GM23338 (cell line): ENCODE measurements around the gene NRP1. TPM values are rescaled to one million over a fixed set of nuclear protein-coding genes. Genes with fewer than 3 reads are reported as not detected.
"Not testable (repeated sequence)": the region's sequence is repeated elsewhere in the genome, so short reads cannot be mapped to it uniquely, and the experiment has no call there.

ENCODE experiments used
- ATAC-seq: fragments of 200-7000 bp; cut with Tn5 transposase; 3 replicates; pipeline ENCODE4 v1.9.1; 2020
- DNase-seq: peaks from one replicate; pipeline ENCODE4 v3.0.0-alpha.2; 2015; ENCODE audit warnings: low spot score
- H2AFZ ChIP-seq: fragments of 200-600 bp; sonication (generic); 2 replicates; pipeline ENCODE4 v1.8.0; 2016; ENCODE audit warnings: antibody characterized with exemption, mild to moderate bottlenecking, moderate library complexity
- H3F3A ChIP-seq: fragments of 200-600 bp; sonication (generic); replicated peaks from 2 replicates; pipeline ENCODE4 v1.8.0; 2017; ENCODE audit warnings: antibody characterized with exemption, mixed run types, low read depth
- H3K27ac ChIP-seq: fragments of 200-600 bp; sonication (generic); 2 replicates; pipeline ENCODE4 v1.6.1; 2016; ENCODE audit warnings: low read depth
- H3K27me3 ChIP-seq: fragments of 200-600 bp; sonication (generic); 2 replicates; pipeline ENCODE4 v1.8.0; 2016; ENCODE audit warnings: mild to moderate bottlenecking, mixed run types, moderate library complexity; ENCODE audit not compliant: insufficient read depth
- H3K36me3 ChIP-seq: fragments of 200-600 bp; sonication (generic); 2 replicates; pipeline ENCODE4 v1.8.0; 2016; ENCODE audit warnings: mild to moderate bottlenecking; ENCODE audit not compliant: insufficient read depth
- H3K4me1 ChIP-seq: fragments of 200-600 bp; sonication (generic); 2 replicates; pipeline ENCODE4 v1.8.0; 2016; ENCODE audit warnings: mild to moderate bottlenecking, moderate library complexity; ENCODE audit not compliant: insufficient read depth
- H3K4me2 ChIP-seq: fragments of 200-600 bp; sonication (generic); 2 replicates; pipeline ENCODE4 v1.7.1; 2017; ENCODE audit warnings: mixed run types
- H3K4me3 ChIP-seq: fragments of 200-600 bp; sonication (generic); 2 replicates; pipeline ENCODE4 v1.6.1; 2016; ENCODE audit warnings: mixed run types
- H3K79me2 ChIP-seq: fragments of 200-600 bp; sonication (generic); replicated peaks from 2 replicates; pipeline ENCODE4 v1.8.0; 2017; ENCODE audit warnings: mild to moderate bottlenecking; ENCODE audit not compliant: insufficient read depth
- H3K9me2 ChIP-seq: fragments of 200-600 bp; sonication (generic); 2 replicates; pipeline ENCODE4 v1.8.0; 2017; ENCODE audit not compliant: insufficient read depth
- H4K20me1 ChIP-seq: fragments of 200-600 bp; sonication (generic); replicated peaks from 2 replicates; pipeline ENCODE4 v1.8.0; 2017; ENCODE audit warnings: mild to moderate bottlenecking; ENCODE audit not compliant: insufficient read depth
- H3K27ac Mint-ChIP-seq: 2 replicates; pipeline ENCODE4 v1.8.0; 2020; ENCODE audit warnings: inconsistent platforms, mild to moderate bottlenecking, moderate library complexity, mixed read lengths
- H3K27me3 Mint-ChIP-seq: 3 replicates; pipeline ENCODE4 v1.8.0; 2022; ENCODE audit warnings: low read depth, mild to moderate bottlenecking, moderate library complexity, mixed read lengths, inconsistent platforms; ENCODE audit not compliant: insufficient read depth, poor library complexity
- H3K36me3 Mint-ChIP-seq: 3 replicates; pipeline ENCODE4 v1.8.0; 2021; ENCODE audit warnings: low read depth, mild to moderate bottlenecking, inconsistent platforms, moderate library complexity, mixed read lengths
- H3K4me1 Mint-ChIP-seq: 3 replicates; pipeline ENCODE4 v1.8.0; 2020; ENCODE audit warnings: mild to moderate bottlenecking, inconsistent platforms, mixed read lengths
- H3K4me3 Mint-ChIP-seq: 3 replicates; pipeline ENCODE4 v1.8.0; 2021; ENCODE audit warnings: moderate library complexity, mild to moderate bottlenecking, inconsistent platforms, mixed read lengths
- H3K9me3 Mint-ChIP-seq: 3 replicates; pipeline ENCODE4 v1.8.0; 2020; ENCODE audit warnings: moderate library complexity, mild to moderate bottlenecking, inconsistent platforms, mixed read lengths
- CTCF ChIP-seq, 2 experiments: fragments of 200-600 bp in 1 of 2; sonication (generic) in 1 of 2; conservative IDR thresholded peaks; 2 replicates each; pipeline versions ENCODE4 v1.5.1 to v1.6.1; 2016 to 2017; ENCODE audit warnings: antibody characterized with exemption in 2 of 2, low read depth in 2 of 2, mild to moderate bottlenecking in 2 of 2, moderate library complexity in 1 of 2
- ETS1 ChIP-seq: IDR thresholded peaks from 2 replicates; pipeline ENCODE4 v1.6.1; 2016; ENCODE audit warnings: antibody characterized with exemption
- NANOG ChIP-seq: IDR thresholded peaks from 2 replicates; pipeline ENCODE4 v1.6.1; 2016; ENCODE audit warnings: antibody characterized with exemption, borderline replicate concordance
- REST ChIP-seq: IDR thresholded peaks from one replicate; pipeline ENCODE4 v1.6.1; 2018; ENCODE audit warnings: antibody characterized with exemption; ENCODE audit not compliant: unreplicated experiment
- STAT1 ChIP-seq: IDR thresholded peaks from one replicate; pipeline ENCODE4 v1.6.1; 2016; ENCODE audit warnings: antibody characterized with exemption; ENCODE audit not compliant: unreplicated experiment
- ZNF114 ChIP-seq: fragments of 250-450 bp; sonication (Bioruptor Pico); IDR thresholded peaks from 2 replicates; pipeline ENCODE4 v1.5.0; 2020; ENCODE audit warnings: mild to moderate bottlenecking, moderate library complexity
- polyA plus RNA-seq: library from polyadenylated mRNA; unstranded; fragments of >200 nt; fragmentation: Nextera tagmentation; extraction: Ambion mirVana; gene quantifications from 2 replicates; pipeline ENCODE4 v1.2.1, GENCODE V29; 2016
- total RNA-seq: library from RNA; depleted of rRNA; stranded (reverse); fragments of >200 nt; shearing (Covaris generic); gene quantifications from 2 replicates; pipeline ENCODE4 v1.2.3, GENCODE V29; 2014

NRP1 gene
- total and polyA plus RNA-seq, 2 experiments from 2014 or later: 2.9 to 3.5 TPM

GRCh38 chr10:33223326-33224000 lies 111.0 kb downstream of the NRP1 start:
- H3K4me3 Mint-ChIP-seq: no peak overlapping the region
- H3K36me3 ChIP-seq: no peaks in the 10 kb centered on the region
- no peak overlapping the region for H3K27ac Mint-ChIP-seq
- no peaks in the 10 kb centered on the region; the same call in 1 of the 2 replicates for H3K4me1 ChIP-seq
- H2AFZ ChIP-seq: no peak overlapping the region
- H3F3A ChIP-seq: no peaks in the 10 kb centered on the region
- H3K27me3 Mint-ChIP-seq: peaks cover 1% of the 10 kb centered on the region
- ATAC-seq: no peak
- H3K4me2 ChIP-seq: no peak overlapping the region
- H3K27ac ChIP-seq: no peak overlapping the region
- DNase-seq: no peak
- H4K20me1 ChIP-seq: no peaks in the 10 kb centered on the region
- no peaks in the 10 kb centered on the region for H3K9me3 Mint-ChIP-seq
- H3K4me1 Mint-ChIP-seq: peaks cover 2% of the 10 kb centered on the region; the same call in 1 of the 3 replicates
- H3K27me3 ChIP-seq: no peaks in the 10 kb centered on the region
- H3K79me2 ChIP-seq: no peaks in the 10 kb centered on the region
- H3K4me3 ChIP-seq: no peak overlapping the region
- H3K9me2 ChIP-seq: no peaks in the 10 kb centered on the region
- no peaks in the 10 kb centered on the region for H3K36me3 Mint-ChIP-seq
- no peak for TF ChIP-seq ETS1
- TF ChIP-seq STAT1: no peak
- no peak for TF ChIP-seq ZNF114 (CRISPR knock-in tag)
- TF ChIP-seq CTCF (conservative IDR thresholded peaks at IDR 0.05; ENCODE audit: low read depth in 2 of 2): no peak
- TF ChIP-seq REST: no peak
- TF ChIP-seq NANOG: no peak

GRCh38 chr10:33222304-33222703 lies 112.2 kb downstream of the NRP1 start:
- not testable (repeated sequence) for H2AFZ ChIP-seq, H3K79me2 ChIP-seq, H3F3A ChIP-seq, H3K27ac ChIP-seq, H3K4me1 ChIP-seq, H3K27ac Mint-ChIP-seq, H3K4me1 Mint-ChIP-seq, H3K27me3 ChIP-seq, H3K36me3 Mint-ChIP-seq, H3K4me3 Mint-ChIP-seq, ATAC-seq, H4K20me1 ChIP-seq, H3K9me3 Mint-ChIP-seq, DNase-seq, H3K4me3 ChIP-seq, H3K4me2 ChIP-seq, H3K36me3 ChIP-seq, H3K27me3 Mint-ChIP-seq, H3K9me2 ChIP-seq
